ENCODE measurements around the gene GMCL1. TPM values are rescaled to one million over a fixed set of nuclear protein-coding genes. Genes with fewer than 3 reads are reported as not detected.

Gene GMCL1
- total and polyA plus RNA-seq, 9 of the 15 experiments (the other 6 are each of a cell fraction or from before 2014, with no cell fraction given) = 7.0 to 27.3 (median 15.4) TPM

DNA sequence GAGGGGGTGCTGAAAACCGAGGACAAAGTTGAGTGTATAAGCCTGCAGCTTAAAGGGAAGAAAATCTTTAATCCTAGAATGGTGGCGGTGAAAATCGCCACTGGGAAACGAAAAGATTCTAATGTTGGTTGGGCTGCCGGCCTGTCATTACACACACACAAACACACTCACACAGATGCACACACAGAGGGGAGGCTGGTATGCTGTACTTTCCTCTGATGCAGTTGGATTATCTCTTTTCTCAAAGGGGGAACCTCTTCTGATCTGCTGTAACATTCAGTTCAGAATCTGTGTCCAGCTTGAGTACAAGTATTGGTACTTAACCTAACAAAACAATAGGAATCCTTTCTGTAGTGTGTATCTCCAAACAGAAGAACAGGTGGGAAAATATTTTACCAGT lies 48.5 kb upstream of the GMCL1 start:
- no peak overlapping the region for H3K4me3 ChIP-seq
- no peaks in the 10 kb centered on the region for H3K27me3 ChIP-seq (ENCODE audit: control insufficient read depth in 2 of 2, insufficient read depth in 2 of 2, low read length in 2 of 2)
- ChIA-PET CTCF (ENCODE audit: low intra/inter-chr PET ratio) (no interaction called here), POLR2A (interaction anchor here (1.1 to 2.6 kb wide), 2 partner anchors 9 to 13 kb away, joined by 3 to 11 read pairs; no protein-coding TSS in a partner anchor)
- no peak for ATAC-seq
- H3K9me1 ChIP-seq (ENCODE audit: control insufficient read depth, insufficient read depth, low read length) = no peaks in the 10 kb centered on the region
- intact Hi-C loops (cut with micrococcal nuclease) = no loop called here
- H3K36me3 ChIP-seq (ENCODE audit: control insufficient read depth, insufficient read depth, low read length) = no peaks in the 10 kb centered on the region
- BruUV-seq (replicated peaks) = no TSS peak
- H3K4me2 ChIP-seq (ENCODE audit: insufficient read depth, low read length) = no peak overlapping the region
- in situ Hi-C loops (cut with MboI) = no loop called here
- 30% methylated on average over 5 of the region's 5 CpGs for WGBS (ENCODE audit: insufficient coverage, low coverage, missing lambda C conversion rate)
- FAIRE-seq = no peak
- no peaks in the 10 kb centered on the region for H3K9me3 ChIP-seq (replicated peaks; ENCODE audit: control insufficient read depth, insufficient read depth, low read depth, low read length)
- no peak overlapping the region for H3K9ac ChIP-seq (ENCODE audit: insufficient read depth in 1 of 2, low read depth in 2 of 2, low read length in 2 of 2)
- no peaks in the 10 kb centered on the region for H3K79me2 ChIP-seq (ENCODE audit: control insufficient read depth, insufficient read depth, low read length)
- H3K27ac ChIP-seq (ENCODE audit: extremely low read depth, low read depth, low read length) = no peak overlapping the region
- H2AFZ ChIP-seq (ENCODE audit: low read depth, low read length) = no peak overlapping the region
- peaks cover 0 to 16% of the 10 kb centered on the region in 2 experiments; a peak in 3 of 5 replicates for H3K4me1 ChIP-seq (replicated peaks in 1 of 2; ENCODE audit: control insufficient read depth in 2 of 2, insufficient read depth in 2 of 2, low read length in 2 of 2)
- DNase-seq (ENCODE audit: extremely low read depth in 1 of 4, low spot score in 3 of 4) = no peak
- H4K20me1 ChIP-seq (replicated peaks; ENCODE audit: control insufficient read depth, insufficient read depth, low read length) = no peaks in the 10 kb centered on the region
- TF ChIP-seq, protein P1, sequence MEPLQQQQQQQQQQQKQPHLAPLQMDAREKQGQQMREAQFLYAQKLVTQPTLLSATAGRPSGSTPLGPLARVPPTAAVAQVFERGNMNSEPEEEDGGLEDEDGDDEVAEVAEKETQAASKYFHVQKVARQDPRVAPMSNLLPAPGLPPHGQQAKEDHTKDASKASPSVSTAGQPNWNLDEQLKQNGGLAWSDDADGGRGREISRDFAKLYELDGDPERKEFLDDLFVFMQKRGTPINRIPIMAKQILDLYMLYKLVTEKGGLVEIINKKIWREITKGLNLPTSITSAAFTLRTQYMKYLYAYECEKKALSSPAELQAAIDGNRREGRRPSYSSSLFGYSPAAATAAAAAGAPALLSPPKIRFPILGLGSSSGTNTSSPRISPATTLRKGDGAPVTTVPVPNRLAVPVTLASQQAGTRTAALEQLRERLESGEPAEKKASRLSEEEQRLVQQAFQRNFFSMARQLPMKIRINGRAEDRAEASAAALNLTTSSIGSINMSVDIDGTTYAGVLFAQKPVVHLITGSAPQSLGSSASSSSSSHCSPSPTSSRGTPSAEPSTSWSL (CRISPR knock-in tag; IDR thresholded peaks at IDR 0.05; ENCODE audit: borderline replicate concordance) = no peak
- no peak for TF ChIP-seq EWSR1 (IDR thresholded peaks at IDR 0.05; ENCODE audit: borderline replicate concordance, low read depth, partially characterized antibody)
- no peak for TF ChIP-seq SPI1 (IDR thresholded peaks at IDR 0.05; ENCODE audit: borderline replicate concordance, low read depth, low read length)
- TF ChIP-seq ASH1L (IDR thresholded peaks at IDR 0.05; ENCODE audit: borderline replicate concordance, low read depth, partially characterized antibody) = no peak
- no peak for TF ChIP-seq POLR3A (IDR thresholded peaks at IDR 0.05; ENCODE audit: borderline replicate concordance, extremely low read depth, insufficient read depth, insufficient read length)
- TF ChIP-seq ZNF354B (CRISPR knock-in tag; IDR thresholded peaks at IDR 0.05) = no peak
- TF ChIP-seq MTF1 (CRISPR knock-in tag; IDR thresholded peaks at IDR 0.05; ENCODE audit: borderline replicate concordance) = no peak
- TF ChIP-seq, protein P2, sequence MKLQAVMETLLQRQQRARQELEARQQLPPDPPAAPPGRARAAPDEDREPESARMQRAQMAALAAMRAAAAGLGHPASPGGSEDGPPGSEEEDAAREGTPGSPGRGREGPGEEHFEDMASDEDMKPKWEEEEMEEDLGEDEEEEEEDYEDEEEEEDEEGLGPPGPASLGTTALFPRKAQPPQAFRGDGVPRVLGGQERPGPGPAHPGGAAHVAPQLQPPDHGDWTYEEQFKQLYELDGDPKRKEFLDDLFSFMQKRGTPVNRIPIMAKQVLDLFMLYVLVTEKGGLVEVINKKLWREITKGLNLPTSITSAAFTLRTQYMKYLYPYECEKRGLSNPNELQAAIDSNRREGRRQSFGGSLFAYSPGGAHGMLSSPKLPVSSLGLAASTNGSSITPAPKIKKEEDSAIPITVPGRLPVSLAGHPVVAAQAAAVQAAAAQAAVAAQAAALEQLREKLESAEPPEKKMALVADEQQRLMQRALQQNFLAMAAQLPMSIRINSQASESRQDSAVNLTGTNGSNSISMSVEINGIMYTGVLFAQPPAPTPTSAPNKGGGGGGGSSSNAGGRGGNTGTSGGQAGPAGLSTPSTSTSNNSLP (IDR thresholded peaks at IDR 0.05; ENCODE audit: borderline replicate concordance, low read depth, low read length) = no peak
- TF ChIP-seq KLF10 (CRISPR knock-in tag; IDR thresholded peaks at IDR 0.05) = no peak
- TF ChIP-seq TAF15 (IDR thresholded peaks at IDR 0.05; ENCODE audit: low read depth, low read length) = no peak
- no peak for TF ChIP-seq ZFP1 (CRISPR knock-in tag; IDR thresholded peaks at IDR 0.05)
- TF ChIP-seq, protein P3, sequence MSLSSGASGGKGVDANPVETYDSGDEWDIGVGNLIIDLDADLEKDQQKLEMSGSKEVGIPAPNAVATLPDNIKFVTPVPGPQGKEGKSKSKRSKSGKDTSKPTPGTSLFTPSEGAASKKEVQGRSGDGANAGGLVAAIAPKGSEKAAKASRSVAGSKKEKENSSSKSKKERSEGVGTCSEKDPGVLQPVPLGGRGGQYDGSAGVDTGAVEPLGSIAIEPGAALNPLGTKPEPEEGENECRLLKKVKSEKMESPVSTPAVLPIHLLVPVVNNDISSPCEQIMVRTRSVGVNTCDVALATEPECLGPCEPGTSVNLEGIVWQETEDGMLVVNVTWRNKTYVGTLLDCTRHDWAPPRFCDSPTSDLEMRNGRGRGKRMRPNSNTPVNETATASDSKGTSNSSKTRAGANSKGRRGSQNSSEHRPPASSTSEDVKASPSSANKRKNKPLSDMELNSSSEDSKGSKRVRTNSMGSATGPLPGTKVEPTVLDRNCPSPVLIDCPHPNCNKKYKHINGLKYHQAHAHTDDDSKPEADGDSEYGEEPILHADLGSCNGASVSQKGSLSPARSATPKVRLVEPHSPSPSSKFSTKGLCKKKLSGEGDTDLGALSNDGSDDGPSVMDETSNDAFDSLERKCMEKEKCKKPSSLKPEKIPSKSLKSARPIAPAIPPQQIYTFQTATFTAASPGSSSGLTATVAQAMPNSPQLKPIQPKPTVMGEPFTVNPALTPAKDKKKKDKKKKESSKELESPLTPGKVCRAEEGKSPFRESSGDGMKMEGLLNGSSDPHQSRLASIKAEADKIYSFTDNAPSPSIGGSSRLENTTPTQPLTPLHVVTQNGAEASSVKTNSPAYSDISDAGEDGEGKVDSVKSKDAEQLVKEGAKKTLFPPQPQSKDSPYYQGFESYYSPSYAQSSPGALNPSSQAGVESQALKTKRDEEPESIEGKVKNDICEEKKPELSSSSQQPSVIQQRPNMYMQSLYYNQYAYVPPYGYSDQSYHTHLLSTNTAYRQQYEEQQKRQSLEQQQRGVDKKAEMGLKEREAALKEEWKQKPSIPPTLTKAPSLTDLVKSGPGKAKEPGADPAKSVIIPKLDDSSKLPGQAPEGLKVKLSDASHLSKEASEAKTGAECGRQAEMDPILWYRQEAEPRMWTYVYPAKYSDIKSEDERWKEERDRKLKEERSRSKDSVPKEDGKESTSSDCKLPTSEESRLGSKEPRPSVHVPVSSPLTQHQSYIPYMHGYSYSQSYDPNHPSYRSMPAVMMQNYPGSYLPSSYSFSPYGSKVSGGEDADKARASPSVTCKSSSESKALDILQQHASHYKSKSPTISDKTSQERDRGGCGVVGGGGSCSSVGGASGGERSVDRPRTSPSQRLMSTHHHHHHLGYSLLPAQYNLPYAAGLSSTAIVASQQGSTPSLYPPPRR (CRISPR knock-in tag; IDR thresholded peaks at IDR 0.05; ENCODE audit: borderline replicate concordance) = no peak
- TF ChIP-seq EP300 (IDR thresholded peaks at IDR 0.05; ENCODE audit: low read length) = no peak
- no peak for TF ChIP-seq CXXC5 (CRISPR knock-in tag; IDR thresholded peaks at IDR 0.05)
- TF ChIP-seq TEAD4 (IDR thresholded peaks at IDR 0.05; ENCODE audit: low read length) = no peak
- no peak for TF ChIP-seq TEAD4 (CRISPR knock-in tag; IDR thresholded peaks at IDR 0.05; ENCODE audit: borderline replicate concordance)
